WTC11 (cell line): Measurements from ENCODE around the gene TTC33. TPM values are rescaled to one million over a fixed set of nuclear protein-coding genes. Genes with fewer than 3 reads are reported as not detected.

Experiments
- ATAC-seq: fragments of 200-7000 bp; cut with Tn5 transposase; 2 replicates; pipeline ENCODE4 v1.10.0; 2021; ENCODE audit warnings: mild to moderate bottlenecking, moderate library complexity
- CTCF ChIA-PET: fragments of 300-600 bp; sonication (Branson Sonifier 250); formaldehyde crosslinking; loops from one replicate; lab custom pipeline; 2021; ENCODE audit warnings: antibody characterized with exemption; lab: Charles Lee
- POLR2A ChIA-PET: fragments of 350-600 bp; sonication (Branson Sonifier 250); formaldehyde crosslinking; loops from one replicate; lab custom pipeline; 2021; ENCODE audit warnings: antibody characterized with exemption; lab: Charles Lee
- DNase-seq: peaks from one replicate; pipeline ENCODE4 v3.0.0; 2021; ENCODE audit warnings: low spot score
- H3K27ac Mint-ChIP-seq: 2 replicates; pipeline ENCODE4 v1.8.0; 2021; ENCODE audit warnings: mixed read lengths
- H3K27me3 Mint-ChIP-seq: 2 replicates; pipeline ENCODE4 v1.8.0; 2021; ENCODE audit warnings: low read depth, mild to moderate bottlenecking, moderate library complexity, mixed read lengths
- H3K36me3 Mint-ChIP-seq: 2 replicates; pipeline ENCODE4 v1.8.0; 2021; ENCODE audit warnings: mixed read lengths
- H3K4me1 Mint-ChIP-seq: 2 replicates; pipeline ENCODE4 v1.8.0; 2022; ENCODE audit warnings: mixed read lengths
- H3K4me3 Mint-ChIP-seq: 2 replicates; pipeline ENCODE4 v1.8.0; 2021; ENCODE audit warnings: mild to moderate bottlenecking, moderate library complexity, mixed read lengths
- H3K9me3 Mint-ChIP-seq: 2 replicates; pipeline ENCODE4 v1.8.0; 2021; ENCODE audit warnings: mixed read lengths
- ATF1 ChIP-seq: sonication (generic); formaldehyde crosslinking; IDR thresholded peaks from 2 replicates; pipeline ENCODE4 v1.8.1; 2023; ENCODE audit warnings: mild to moderate bottlenecking, moderate library complexity, missing genetic modification reagents
- ATF3 ChIP-seq: sonication (generic); formaldehyde crosslinking; conservative IDR thresholded peaks from 2 replicates; pipeline ENCODE4 v1.8.1; 2022; ENCODE audit warnings: mild to moderate bottlenecking, missing genetic modification reagents
- CBFB ChIP-seq: sonication (generic); formaldehyde crosslinking; IDR thresholded peaks from 2 replicates; pipeline ENCODE4 v1.8.1; 2022; ENCODE audit warnings: mild to moderate bottlenecking, low read depth, missing genetic modification reagents
- GRHL2 ChIP-seq: fragments of 250-450 bp; sonication (Bioruptor Pico); IDR thresholded peaks from 2 replicates; pipeline ENCODE4 v1.8.0; 2022; ENCODE audit warnings: mild to moderate bottlenecking, moderate library complexity; ENCODE audit not compliant: insufficient replicate concordance, severe bottlenecking
- HMGA2 ChIP-seq: fragments of 250-450 bp; sonication (Bioruptor Pico); IDR thresholded peaks from 2 replicates; pipeline ENCODE4 v1.4.0; 2021; ENCODE audit warnings: mild to moderate bottlenecking, moderate library complexity
- JAZF1 ChIP-seq: fragments of 250-450 bp; sonication (Bioruptor Pico); IDR thresholded peaks from 2 replicates; pipeline ENCODE4 v1.9.0; 2021; ENCODE audit warnings: moderate library complexity, mild to moderate bottlenecking, inconsistent platforms
- MAX ChIP-seq: sonication (generic); formaldehyde crosslinking; IDR thresholded peaks from 2 replicates; pipeline ENCODE4 v1.8.0; 2022; ENCODE audit warnings: mild to moderate bottlenecking, missing genetic modification reagents
- MXD4 ChIP-seq: fragments of 250-450 bp; sonication (Bioruptor Pico); IDR thresholded peaks from 2 replicates; pipeline ENCODE4 v1.8.0; 2021; ENCODE audit warnings: mild to moderate bottlenecking, moderate library complexity, borderline replicate concordance
- MYBL2 ChIP-seq: sonication (generic); formaldehyde crosslinking; IDR thresholded peaks from 2 replicates; pipeline ENCODE4 v1.8.1; 2023; ENCODE audit warnings: mild to moderate bottlenecking, moderate library complexity, missing genetic modification reagents
- NR3C1 ChIP-seq: sonication (generic); formaldehyde crosslinking; conservative IDR thresholded peaks from 2 replicates; pipeline ENCODE4 v1.8.1; 2023; ENCODE audit warnings: low read depth, mild to moderate bottlenecking, missing genetic modification reagents
- SMAD3 ChIP-seq: sonication (generic); formaldehyde crosslinking; IDR thresholded peaks from 2 replicates; pipeline ENCODE4 v1.8.0; 2022; ENCODE audit warnings: missing genetic modification reagents, mild to moderate bottlenecking, borderline replicate concordance
- SOX15 ChIP-seq: fragments of 250-450 bp; sonication (Bioruptor Pico); IDR thresholded peaks from 2 replicates; pipeline ENCODE4 v1.9.0; 2021; ENCODE audit warnings: mild to moderate bottlenecking
- TP53 ChIP-seq: sonication (generic); formaldehyde crosslinking; IDR thresholded peaks from 2 replicates; pipeline ENCODE4 v1.8.1; 2023; ENCODE audit warnings: mild to moderate bottlenecking, missing genetic modification reagents
- ZBTB21 ChIP-seq: sonication (generic); formaldehyde crosslinking; IDR thresholded peaks from 2 replicates; pipeline ENCODE4 v1.8.1; 2023; ENCODE audit warnings: mild to moderate bottlenecking, missing genetic modification reagents, borderline replicate concordance
- ZNF138 ChIP-seq: sonication (generic); formaldehyde crosslinking; conservative IDR thresholded peaks from 2 replicates; pipeline ENCODE4 v1.8.1; 2022; ENCODE audit warnings: mild to moderate bottlenecking, moderate library complexity, missing genetic modification reagents
- ZNF512 ChIP-seq: sonication (generic); formaldehyde crosslinking; IDR thresholded peaks from 2 replicates; pipeline ENCODE4 v1.8.1; 2022; ENCODE audit warnings: missing genetic modification reagents, borderline replicate concordance
- total RNA-seq: library from RNA; stranded (reverse); gene quantifications from 3 replicates; pipeline ENCODE4 v1.2.3, GENCODE V29; 2021
- TF ChIP-seq, protein P1 (sequence below): sonication (generic); formaldehyde crosslinking; IDR thresholded peaks from 2 replicates; pipeline ENCODE4 v1.8.0; 2022; ENCODE audit warnings: mild to moderate bottlenecking, missing genetic modification reagents
- TF ChIP-seq, protein P2 (sequence below): sonication (generic); formaldehyde crosslinking; IDR thresholded peaks from 2 replicates; pipeline ENCODE4 v1.8.0; 2022; ENCODE audit warnings: mild to moderate bottlenecking, missing genetic modification reagents
- TF ChIP-seq, protein P3 (sequence below): sonication (generic); formaldehyde crosslinking; conservative IDR thresholded peaks from 2 replicates; pipeline ENCODE4 v1.8.1; 2023; ENCODE audit warnings: mild to moderate bottlenecking, low read depth, missing genetic modification reagents, moderate library complexity

Gene TTC33
- total RNA-seq, 1 experiment from 2014 or later = 9.2 TPM

DNA sequence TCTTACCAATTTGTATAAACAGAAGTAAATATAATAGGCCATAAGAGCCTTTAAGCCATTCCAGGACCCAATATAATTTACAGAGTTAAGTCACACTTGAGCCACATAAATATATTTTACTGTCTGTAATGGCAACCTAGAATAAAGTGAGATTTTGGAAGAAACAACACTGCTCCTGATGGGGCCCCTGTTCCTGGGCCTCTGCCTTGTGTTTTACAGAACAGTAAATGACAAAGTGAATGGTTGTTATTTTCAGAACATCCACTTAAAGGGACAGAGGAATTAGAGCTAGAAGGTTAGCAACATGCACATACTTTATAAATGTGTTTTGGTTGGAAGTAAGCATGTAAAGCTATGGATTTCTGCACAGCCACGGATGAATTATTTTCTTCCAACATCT, 72.5 kb downstream of the TTC33 start:
- Mint-ChIP-seq H3K27me3 (peaks cover 63% of the 10 kb centered on the region), H3K9me3 (no peaks in the 10 kb centered on the region), H3K27ac (no peak overlapping the region), H3K36me3 (no peaks in the 10 kb centered on the region), H3K4me1 (peaks cover 27% of the 10 kb centered on the region), H3K4me3 (no peak overlapping the region)
- TF ChIP-seq, protein P1, sequence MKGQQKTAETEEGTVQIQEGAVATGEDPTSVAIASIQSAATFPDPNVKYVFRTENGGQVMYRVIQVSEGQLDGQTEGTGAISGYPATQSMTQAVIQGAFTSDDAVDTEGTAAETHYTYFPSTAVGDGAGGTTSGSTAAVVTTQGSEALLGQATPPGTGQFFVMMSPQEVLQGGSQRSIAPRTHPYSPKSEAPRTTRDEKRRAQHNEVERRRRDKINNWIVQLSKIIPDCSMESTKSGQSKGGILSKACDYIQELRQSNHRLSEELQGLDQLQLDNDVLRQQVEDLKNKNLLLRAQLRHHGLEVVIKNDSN (CRISPR knock-in tag) = no peak
- TF ChIP-seq MAX (CRISPR knock-in tag) = no peak
- ChIA-PET POLR2A (no interaction called here), CTCF (no interaction called here)
- DNase-seq (no peak), ATAC-seq (no peak)

GRCh38 chr5:40682154-40683017, 73.4 kb downstream of the TTC33 start:
- Mint-ChIP-seq H3K4me1 (peaks cover 32% of the 10 kb centered on the region), H3K9me3 (no peaks in the 10 kb centered on the region), H3K4me3 (peak overlapping the region; percentile 85), H3K27me3 (peaks cover 69% of the 10 kb centered on the region), H3K27ac (no peak overlapping the region), H3K36me3 (no peaks in the 10 kb centered on the region)
- POLR2A ChIA-PET = no interaction called here
- TF ChIP-seq HMGA2 (CRISPR knock-in tag) = no peak
- no peak for TF ChIP-seq ZNF512 (CRISPR knock-in tag)
- no peak for TF ChIP-seq GRHL2
- TF ChIP-seq ATF3 (CRISPR knock-in tag) = no peak
- CTCF ChIA-PET = no interaction called here
- DNase-seq = no peak
- no peak for ATAC-seq

DNA sequence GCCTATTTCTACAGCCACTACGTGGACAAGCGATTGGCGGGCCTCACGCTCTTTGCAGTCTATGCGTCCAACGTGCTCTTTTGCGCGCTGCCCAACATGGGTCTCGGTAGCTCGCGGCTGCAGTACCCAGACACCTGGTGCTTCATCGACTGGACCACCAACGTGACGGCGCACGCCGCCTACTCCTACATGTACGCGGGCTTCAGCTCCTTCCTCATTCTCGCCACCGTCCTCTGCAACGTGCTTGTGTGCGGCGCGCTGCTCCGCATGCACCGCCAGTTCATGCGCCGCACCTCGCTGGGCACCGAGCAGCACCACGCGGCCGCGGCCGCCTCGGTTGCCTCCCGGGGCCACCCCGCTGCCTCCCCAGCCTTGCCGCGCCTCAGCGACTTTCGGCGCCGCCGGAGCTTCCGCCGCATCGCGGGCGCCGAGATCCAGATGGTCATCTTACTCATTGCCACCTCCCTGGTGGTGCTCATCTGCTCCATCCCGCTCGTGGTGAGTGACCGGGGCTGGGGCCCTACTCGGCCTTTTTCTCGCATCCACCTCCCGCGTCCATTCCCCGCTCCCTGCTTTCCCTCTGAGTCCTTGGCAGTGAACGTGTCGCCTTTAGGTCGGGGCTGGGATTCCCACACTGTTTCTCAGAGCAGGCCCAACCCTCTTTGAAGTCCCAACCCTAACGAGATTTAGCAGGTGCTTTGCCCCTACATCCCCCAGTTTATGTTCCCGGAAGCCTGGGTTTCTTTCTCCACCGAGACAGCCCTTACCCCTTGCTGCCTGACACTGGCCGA, 74.2 kb downstream of the TTC33 start:
- DNase-seq (peak; percentile 45), ATAC-seq (peak; percentile 2)
- Mint-ChIP-seq H3K4me3 (peak overlapping the region; percentile 85), H3K36me3 (no peaks in the 10 kb centered on the region), H3K27ac (no peak overlapping the region), H3K9me3 (no peaks in the 10 kb centered on the region), H3K4me1 (peaks cover 40% of the 10 kb centered on the region), H3K27me3 (peaks cover 76% of the 10 kb centered on the region)
- CTCF ChIA-PET = interaction anchor here (1.0 to 1.5 kb wide), 3 partner anchors 52 to 515 kb away, joined by 3 to 4 read pairs (median 3); no protein-coding TSS in a partner anchor
- POLR2A ChIA-PET = no interaction called here
- TF ChIP-seq JAZF1 (CRISPR knock-in tag) (no peak), NR3C1 (CRISPR knock-in tag) (no peak), ZBTB21 (CRISPR knock-in tag) (0 out of 2 replicates have a peak, but pooled peaks have one; percentile 32), ATF1 (CRISPR knock-in tag) (0 out of 2 replicates have a peak, but pooled peaks have one; percentile 78), MAX (CRISPR knock-in tag) (peak; percentile 90; the same call in 1 of the 2 replicates), SOX15 (CRISPR knock-in tag) (no peak), SMAD3 (CRISPR knock-in tag) (peak; percentile 90), TP53 (no peak), CBFB (CRISPR knock-in tag) (no peak), ZNF138 (CRISPR knock-in tag) (peak; percentile 71; the same call in 1 of the 2 replicates), MYBL2 (CRISPR knock-in tag) (peak; percentile 71; the same call in 1 of the 2 replicates), MXD4 (CRISPR knock-in tag) (no peak)
- TF ChIP-seq, protein P2, sequence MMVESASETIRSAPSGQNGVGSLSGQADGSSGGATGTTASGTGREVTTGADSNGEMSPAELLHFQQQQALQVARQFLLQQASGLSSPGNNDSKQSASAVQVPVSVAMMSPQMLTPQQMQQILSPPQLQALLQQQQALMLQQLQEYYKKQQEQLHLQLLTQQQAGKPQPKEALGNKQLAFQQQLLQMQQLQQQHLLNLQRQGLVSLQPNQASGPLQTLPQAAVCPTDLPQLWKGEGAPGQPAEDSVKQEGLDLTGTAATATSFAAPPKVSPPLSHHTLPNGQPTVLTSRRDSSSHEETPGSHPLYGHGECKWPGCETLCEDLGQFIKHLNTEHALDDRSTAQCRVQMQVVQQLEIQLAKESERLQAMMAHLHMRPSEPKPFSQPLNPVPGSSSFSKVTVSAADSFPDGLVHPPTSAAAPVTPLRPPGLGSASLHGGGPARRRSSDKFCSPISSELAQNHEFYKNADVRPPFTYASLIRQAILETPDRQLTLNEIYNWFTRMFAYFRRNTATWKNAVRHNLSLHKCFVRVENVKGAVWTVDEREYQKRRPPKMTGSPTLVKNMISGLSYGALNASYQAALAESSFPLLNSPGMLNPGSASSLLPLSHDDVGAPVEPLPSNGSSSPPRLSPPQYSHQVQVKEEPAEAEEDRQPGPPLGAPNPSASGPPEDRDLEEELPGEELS (CRISPR knock-in tag) = peak; percentile 93
- TF ChIP-seq, protein P3, sequence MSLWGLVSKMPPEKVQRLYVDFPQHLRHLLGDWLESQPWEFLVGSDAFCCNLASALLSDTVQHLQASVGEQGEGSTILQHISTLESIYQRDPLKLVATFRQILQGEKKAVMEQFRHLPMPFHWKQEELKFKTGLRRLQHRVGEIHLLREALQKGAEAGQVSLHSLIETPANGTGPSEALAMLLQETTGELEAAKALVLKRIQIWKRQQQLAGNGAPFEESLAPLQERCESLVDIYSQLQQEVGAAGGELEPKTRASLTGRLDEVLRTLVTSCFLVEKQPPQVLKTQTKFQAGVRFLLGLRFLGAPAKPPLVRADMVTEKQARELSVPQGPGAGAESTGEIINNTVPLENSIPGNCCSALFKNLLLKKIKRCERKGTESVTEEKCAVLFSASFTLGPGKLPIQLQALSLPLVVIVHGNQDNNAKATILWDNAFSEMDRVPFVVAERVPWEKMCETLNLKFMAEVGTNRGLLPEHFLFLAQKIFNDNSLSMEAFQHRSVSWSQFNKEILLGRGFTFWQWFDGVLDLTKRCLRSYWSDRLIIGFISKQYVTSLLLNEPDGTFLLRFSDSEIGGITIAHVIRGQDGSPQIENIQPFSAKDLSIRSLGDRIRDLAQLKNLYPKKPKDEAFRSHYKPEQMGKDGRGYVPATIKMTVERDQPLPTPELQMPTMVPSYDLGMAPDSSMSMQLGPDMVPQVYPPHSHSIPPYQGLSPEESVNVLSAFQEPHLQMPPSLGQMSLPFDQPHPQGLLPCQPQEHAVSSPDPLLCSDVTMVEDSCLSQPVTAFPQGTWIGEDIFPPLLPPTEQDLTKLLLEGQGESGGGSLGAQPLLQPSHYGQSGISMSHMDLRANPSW (CRISPR knock-in tag) = no peak
